ENCODE measurements around the gene HBE1.

HBE1 gene

GRCh38 chr11:5232176-5232575 is 37.6 kb downstream of the HBE1 start:
- DNase-seq = no peak

- DNase-seq = no peak
Measured at GRCh38 chr11:5231111-5231510, 38.6 kb downstream of the HBE1 start.

GRCh38 chr11:5230266-5230665 is 39.5 kb downstream of the HBE1 start:
- DNase-seq = no peak

GRCh38 chr11:5229796-5230195 is 39.9 kb downstream of the HBE1 start:
- no peak for DNase-seq

GRCh38 chr11:5229356-5229755 is 40.4 kb downstream of the HBE1 start:
- DNase-seq = no peak

DNA sequence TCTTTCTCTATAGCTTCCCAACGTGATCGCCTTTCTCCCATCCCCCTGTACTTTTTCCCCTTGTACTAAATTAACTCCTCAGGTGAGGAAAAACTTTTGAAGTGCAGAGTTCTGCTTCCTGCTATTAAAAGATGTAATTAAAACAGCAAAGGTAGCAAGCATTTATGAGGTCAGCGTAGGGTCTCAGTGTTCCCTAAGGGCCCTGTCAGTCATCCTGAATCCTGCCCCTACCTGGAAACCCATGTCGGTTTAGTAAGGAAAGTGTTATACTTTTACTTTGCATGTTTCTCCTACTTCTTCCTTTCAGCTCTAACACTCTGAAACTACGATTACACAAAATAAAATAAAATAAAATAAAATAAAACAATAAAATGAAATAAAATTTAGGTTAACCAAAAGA is 41.6 kb downstream of the HBE1 start:
- no peak for DNase-seq

DNA sequence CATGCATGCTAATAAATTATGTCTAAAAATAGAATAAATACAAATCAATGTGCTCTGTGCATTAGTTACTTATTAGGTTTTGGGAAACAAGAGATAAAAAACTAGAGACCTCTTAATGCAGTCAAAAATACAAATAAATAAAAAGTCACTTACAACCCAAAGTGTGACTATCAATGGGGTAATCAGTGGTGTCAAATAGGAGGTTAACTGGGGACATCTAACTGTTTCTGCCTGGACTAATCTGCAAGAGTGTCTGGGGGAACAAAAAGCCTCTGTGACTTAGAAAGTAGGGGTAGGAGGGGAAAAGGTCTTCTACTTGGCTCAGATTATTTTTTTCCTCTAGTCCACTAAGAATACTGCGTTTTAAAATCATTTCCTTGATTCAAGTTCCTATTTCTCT is 42.1 kb downstream of the HBE1 start:
- no peak for DNase-seq

DNA sequence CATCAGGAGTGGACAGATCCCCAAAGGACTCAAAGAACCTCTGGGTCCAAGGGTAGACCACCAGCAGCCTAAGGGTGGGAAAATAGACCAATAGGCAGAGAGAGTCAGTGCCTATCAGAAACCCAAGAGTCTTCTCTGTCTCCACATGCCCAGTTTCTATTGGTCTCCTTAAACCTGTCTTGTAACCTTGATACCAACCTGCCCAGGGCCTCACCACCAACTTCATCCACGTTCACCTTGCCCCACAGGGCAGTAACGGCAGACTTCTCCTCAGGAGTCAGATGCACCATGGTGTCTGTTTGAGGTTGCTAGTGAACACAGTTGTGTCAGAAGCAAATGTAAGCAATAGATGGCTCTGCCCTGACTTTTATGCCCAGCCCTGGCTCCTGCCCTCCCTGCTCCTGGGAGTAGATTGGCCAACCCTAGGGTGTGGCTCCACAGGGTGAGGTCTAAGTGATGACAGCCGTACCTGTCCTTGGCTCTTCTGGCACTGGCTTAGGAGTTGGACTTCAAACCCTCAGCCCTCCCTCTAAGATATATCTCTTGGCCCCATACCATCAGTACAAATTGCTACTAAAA is 42.9 kb downstream of the HBE1 start, which contains the start of gene HBB:
TSS of gene HBB (minus strand) at position 340 of the 579 bp plus-strand sequence. CDS start at position 290, 50 bp downstream.
- DNase-seq = no peak

- no peak for DNase-seq
Measured at GRCh38 chr11:5225480-5225871, 44.3 kb downstream of the HBE1 start.

- no peak for DNase-seq
Measured at GRCh38 chr11:5224538-5225479, 44.9 kb downstream of the HBE1 start.

GRCh38 chr11:5223686-5224085 is 46.1 kb downstream of the HBE1 start:
- DNase-seq = no peak

- no peak for DNase-seq
Measured at GRCh38 chr11:5223146-5223545, 46.6 kb downstream of the HBE1 start.
